ENCODE measurements around the gene ZNF316.

GRCh38 chr7:6644728-6645127 lies 7.6 kb downstream of the ZNF316 start:
- TF ChIP-seq CTCF (IDR thresholded peaks at IDR 0.05) (no peak), POLR2A (IDR thresholded peaks at IDR 0.05) (no peak), POLR2AphosphoS5 (IDR thresholded peaks at IDR 0.05) (no peak)
